ENCODE data around the gene GARNL3. TPM values are rescaled to one million over a fixed set of nuclear protein-coding genes. Genes with fewer than 3 reads are reported as not detected.

Gene GARNL3
- total RNA-seq, 4 donors from 2014 or later = 4.7 to 29.3 (median 11.3) TPM

- Histone ChIP-seq H3K9me3 (no peaks in the 10 kb centered on the region), H3K4me1 (no peaks in the 10 kb centered on the region), H3K36me3 (peaks cover 0 to 66% of the 10 kb centered on the region in 2 donors), H3K27ac (no peak overlapping the region), H3K27me3 (no peaks in the 10 kb centered on the region), H3K4me3 (no peak overlapping the region)
- no peak for ATAC-seq
- TF ChIP-seq POLR2AphosphoS5 (IDR thresholded peaks at IDR 0.05) = no peak
- TF ChIP-seq, protein P1, sequence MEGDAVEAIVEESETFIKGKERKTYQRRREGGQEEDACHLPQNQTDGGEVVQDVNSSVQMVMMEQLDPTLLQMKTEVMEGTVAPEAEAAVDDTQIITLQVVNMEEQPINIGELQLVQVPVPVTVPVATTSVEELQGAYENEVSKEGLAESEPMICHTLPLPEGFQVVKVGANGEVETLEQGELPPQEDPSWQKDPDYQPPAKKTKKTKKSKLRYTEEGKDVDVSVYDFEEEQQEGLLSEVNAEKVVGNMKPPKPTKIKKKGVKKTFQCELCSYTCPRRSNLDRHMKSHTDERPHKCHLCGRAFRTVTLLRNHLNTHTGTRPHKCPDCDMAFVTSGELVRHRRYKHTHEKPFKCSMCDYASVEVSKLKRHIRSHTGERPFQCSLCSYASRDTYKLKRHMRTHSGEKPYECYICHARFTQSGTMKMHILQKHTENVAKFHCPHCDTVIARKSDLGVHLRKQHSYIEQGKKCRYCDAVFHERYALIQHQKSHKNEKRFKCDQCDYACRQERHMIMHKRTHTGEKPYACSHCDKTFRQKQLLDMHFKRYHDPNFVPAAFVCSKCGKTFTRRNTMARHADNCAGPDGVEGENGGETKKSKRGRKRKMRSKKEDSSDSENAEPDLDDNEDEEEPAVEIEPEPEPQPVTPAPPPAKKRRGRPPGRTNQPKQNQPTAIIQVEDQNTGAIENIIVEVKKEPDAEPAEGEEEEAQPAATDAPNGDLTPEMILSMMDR (IDR thresholded peaks at IDR 0.05) = no peak
- no peak for TF ChIP-seq POLR2A (IDR thresholded peaks at IDR 0.05)
- TF ChIP-seq EP300 (IDR thresholded peaks at IDR 0.05) = no peak
- 80 to 90% methylated on average over 1 to 2 of the region's 13 CpGs for WGBS, 2 donors (ENCODE audit: low coverage in 1 of 2)
These were observed 142.4 kb downstream of the GARNL3 start for GRCh38 chr9:127406799-127407491.

GRCh38 chr9:127407492-127407843 lies 142.9 kb downstream of the GARNL3 start:
- no peak for ATAC-seq
- H3K27me3 ChIP-seq = no peaks in the 10 kb centered on the region
- 50% methylated on average over 2 of the region's 6 CpGs; no CpG with 5 or more reads in 1 of the 2 donors for WGBS, 2 donors (ENCODE audit: low coverage in 1 of 2)
- H3K4me3 ChIP-seq = no peak overlapping the region
- TF ChIP-seq POLR2AphosphoS5 (IDR thresholded peaks at IDR 0.05) (no peak), POLR2A (IDR thresholded peaks at IDR 0.05) (no peak), EP300 (IDR thresholded peaks at IDR 0.05) (no peak)
- TF ChIP-seq, protein P1 (IDR thresholded peaks at IDR 0.05) = no peak
- no peaks in the 10 kb centered on the region for H3K4me1 ChIP-seq
- H3K9me3 ChIP-seq = no peaks in the 10 kb centered on the region
- H3K36me3 ChIP-seq = peaks cover 0 to 61% of the 10 kb centered on the region in 2 donors
- H3K27ac ChIP-seq = no peak overlapping the region

- ATAC-seq = no peak
- Histone ChIP-seq H3K4me1 (no peaks in the 10 kb centered on the region), H3K9me3 (no peaks in the 10 kb centered on the region), H3K4me3 (no peak overlapping the region), H3K36me3 (peaks cover 0 to 25% of the 10 kb centered on the region in 2 donors), H3K27me3 (no peaks in the 10 kb centered on the region), H3K27ac (no peak overlapping the region)
- TF ChIP-seq, protein P1 (IDR thresholded peaks at IDR 0.05) = no peak
- TF ChIP-seq EP300 (IDR thresholded peaks at IDR 0.05) = no peak
- no peak for TF ChIP-seq POLR2A (IDR thresholded peaks at IDR 0.05)
- no peak for TF ChIP-seq POLR2AphosphoS5 (IDR thresholded peaks at IDR 0.05)
- 60 to 91% methylated on average over 1 to 4 of the region's 4 CpGs for WGBS, 2 donors (ENCODE audit: low coverage in 1 of 2)
These were observed 146.5 kb downstream of the GARNL3 start for GRCh38 chr9:127411122-127411521.

DNA sequence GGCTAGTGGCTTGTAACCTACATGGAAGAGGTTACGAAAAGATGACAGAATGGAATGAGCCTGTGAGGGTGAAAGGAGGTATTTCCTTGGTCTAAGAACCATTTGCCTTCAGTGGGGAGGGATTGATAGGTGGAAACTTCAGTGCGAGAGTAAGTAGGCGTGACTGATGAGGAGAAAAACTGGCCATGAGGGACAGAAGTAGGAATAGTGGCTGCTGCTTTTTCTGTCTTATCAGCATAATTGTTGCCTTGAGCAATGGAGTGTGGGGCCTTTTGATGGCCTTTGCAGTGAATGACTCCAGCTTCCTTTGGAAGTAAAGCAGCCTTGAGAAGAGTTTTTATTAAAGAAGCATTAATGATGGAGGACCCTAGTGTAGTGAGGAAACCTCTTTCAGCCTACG lies 150.6 kb downstream of the GARNL3 start:
- TF ChIP-seq, protein P1 (IDR thresholded peaks at IDR 0.05) = no peak
- TF ChIP-seq EP300 (IDR thresholded peaks at IDR 0.05) (no peak), POLR2A (IDR thresholded peaks at IDR 0.05) (no peak), POLR2AphosphoS5 (IDR thresholded peaks at IDR 0.05) (no peak)
- 91 to 92% methylated on average over 4 of the region's 4 CpGs for WGBS, 2 donors (ENCODE audit: low coverage in 1 of 2)
- Histone ChIP-seq H3K27me3 (no peaks in the 10 kb centered on the region), H3K27ac (no peak overlapping the region), H3K4me3 (no peak overlapping the region), H3K4me1 (peaks cover 0 to 4% (median 0%) of the 10 kb centered on the region in 3 donors), H3K9me3 (no peaks in the 10 kb centered on the region), H3K36me3 (peaks cover 0 to 10% of the 10 kb centered on the region in 2 donors)
- no peak for ATAC-seq

DNA sequence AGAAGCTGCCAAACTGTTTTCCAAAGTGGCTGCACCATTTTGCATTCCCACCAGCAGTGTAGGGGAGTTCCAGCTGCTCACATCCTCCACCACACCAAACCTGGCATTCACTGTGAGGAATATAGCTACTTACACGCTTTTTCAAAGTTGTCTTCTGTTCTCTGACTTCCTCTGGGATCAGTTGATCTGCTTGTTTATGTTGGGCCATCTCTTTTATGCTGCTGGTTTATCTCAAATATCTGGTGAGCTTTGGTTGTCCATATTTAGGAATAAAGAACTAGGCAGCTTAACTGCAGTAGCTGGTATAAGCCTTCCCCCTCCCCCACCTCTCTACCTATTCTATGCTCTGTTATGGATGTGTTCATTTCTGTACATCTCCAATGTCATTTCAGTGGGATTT lies 151.1 kb downstream of the GARNL3 start:
- ATAC-seq = no peak

More for the DNA sequence above, 151.1 kb downstream of the GARNL3 start:
- no peak for TF ChIP-seq POLR2A (IDR thresholded peaks at IDR 0.05)
- TF ChIP-seq, protein P1 (IDR thresholded peaks at IDR 0.05) = no peak
- TF ChIP-seq POLR2AphosphoS5 (IDR thresholded peaks at IDR 0.05) = peak; percentile 17
- TF ChIP-seq EP300 (IDR thresholded peaks at IDR 0.05) = no peak
- Histone ChIP-seq H3K4me1 (peaks cover 0 to 5% (median 0%) of the 10 kb centered on the region in 3 donors), H3K4me3 (no peak overlapping the region), H3K27ac (no peak overlapping the region), H3K36me3 (peaks cover 0 to 10% of the 10 kb centered on the region in 2 donors), H3K27me3 (no peaks in the 10 kb centered on the region), H3K9me3 (no peaks in the 10 kb centered on the region)
- 62 to 78% methylated on average over 1 of the region's 1 CpG for WGBS, 2 donors (ENCODE audit: low coverage in 1 of 2)

All from gastroesophageal sphincter (tissue), 4 donors.